ENCODE data around the gene ANKRD37.

GRCh38 chr4:185441479-185441878 is 44.8 kb downstream of the ANKRD37 start:
- TF ChIP-seq, protein P1, sequence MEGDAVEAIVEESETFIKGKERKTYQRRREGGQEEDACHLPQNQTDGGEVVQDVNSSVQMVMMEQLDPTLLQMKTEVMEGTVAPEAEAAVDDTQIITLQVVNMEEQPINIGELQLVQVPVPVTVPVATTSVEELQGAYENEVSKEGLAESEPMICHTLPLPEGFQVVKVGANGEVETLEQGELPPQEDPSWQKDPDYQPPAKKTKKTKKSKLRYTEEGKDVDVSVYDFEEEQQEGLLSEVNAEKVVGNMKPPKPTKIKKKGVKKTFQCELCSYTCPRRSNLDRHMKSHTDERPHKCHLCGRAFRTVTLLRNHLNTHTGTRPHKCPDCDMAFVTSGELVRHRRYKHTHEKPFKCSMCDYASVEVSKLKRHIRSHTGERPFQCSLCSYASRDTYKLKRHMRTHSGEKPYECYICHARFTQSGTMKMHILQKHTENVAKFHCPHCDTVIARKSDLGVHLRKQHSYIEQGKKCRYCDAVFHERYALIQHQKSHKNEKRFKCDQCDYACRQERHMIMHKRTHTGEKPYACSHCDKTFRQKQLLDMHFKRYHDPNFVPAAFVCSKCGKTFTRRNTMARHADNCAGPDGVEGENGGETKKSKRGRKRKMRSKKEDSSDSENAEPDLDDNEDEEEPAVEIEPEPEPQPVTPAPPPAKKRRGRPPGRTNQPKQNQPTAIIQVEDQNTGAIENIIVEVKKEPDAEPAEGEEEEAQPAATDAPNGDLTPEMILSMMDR (IDR thresholded peaks at IDR 0.05): no peak
- no peak for TF ChIP-seq EP300 (IDR thresholded peaks at IDR 0.05; ENCODE audit: low read depth)

All from transverse colon (tissue), 3 donors.